Measurements from ENCODE around the gene RAB11FIP3.

RAB11FIP3 gene

DNA sequence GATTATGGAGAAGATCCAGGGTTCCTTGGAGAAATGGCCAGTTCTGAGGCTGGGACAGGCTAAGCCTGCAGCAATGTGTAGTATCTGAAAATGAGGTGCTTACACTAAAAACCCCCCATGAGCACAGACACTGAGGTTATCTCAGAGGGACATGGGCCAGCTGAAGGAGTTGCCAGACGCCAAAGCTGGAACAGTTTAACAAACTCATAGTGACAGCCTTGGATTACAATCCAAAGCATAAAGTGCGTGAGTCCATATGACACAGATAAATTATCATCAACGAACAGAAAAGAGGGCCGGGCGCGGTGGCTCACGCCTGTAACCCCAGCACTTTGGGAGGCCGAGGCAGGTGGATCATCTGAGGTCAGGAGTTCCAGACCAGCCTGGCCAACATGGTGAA, 90.9 kb downstream of the RAB11FIP3 start:
- WGBS = 98% methylated on average over 8 of the region's 8 CpGs
- H2BK15ac ChIP-seq (ENCODE audit: low read depth, poor library complexity, severe bottlenecking) = no peak overlapping the region
- H3K23ac ChIP-seq (ENCODE audit: low read length in 2 of 2) = no peak overlapping the region
- no peak overlapping the region for H2BK5ac ChIP-seq (ENCODE audit: low read depth, low read length, poor library complexity, severe bottlenecking)
- H4K91ac ChIP-seq (ENCODE audit: low read length) = no peak overlapping the region
- H3K36me3 ChIP-seq (ENCODE audit: control insufficient read depth in 1 of 2, insufficient read depth in 2 of 2, low read depth in 1 of 2, low read length in 2 of 2) = peaks cover 44 to 63% of the 10 kb centered on the region in 2 experiments
- no peak overlapping the region for H2AFZ ChIP-seq (ENCODE audit: low read depth, low read length)
- H4K8ac ChIP-seq (ENCODE audit: low read length) = no peak overlapping the region
- H3K79me1 ChIP-seq (replicated peaks; ENCODE audit: low read length, poor library complexity, severe bottlenecking) = peaks cover 6% of the 10 kb centered on the region
- H3K4me1 ChIP-seq (ENCODE audit: control insufficient read depth, insufficient read depth, low read depth, low read length) = peaks cover 7% of the 10 kb centered on the region
- H2BK120ac ChIP-seq (ENCODE audit: low read depth, low read length) = no peak overlapping the region
- no peak overlapping the region for H3K4ac ChIP-seq (ENCODE audit: low read depth in 1 of 2, low read length in 2 of 2)
- no peak overlapping the region for H3K14ac ChIP-seq (ENCODE audit: low read length in 2 of 2)
- no peaks in the 10 kb centered on the region for H3K27me3 ChIP-seq (ENCODE audit: control insufficient read depth in 1 of 2, insufficient read depth in 1 of 2, low read length in 2 of 2)
- H3K27ac ChIP-seq (ENCODE audit: low read length, poor library complexity, severe bottlenecking) = no peak overlapping the region
- no peak overlapping the region for H3K4me3 ChIP-seq (ENCODE audit: insufficient read depth in 1 of 2, low read depth in 1 of 2, low read length in 2 of 2)
- no peak overlapping the region for H2BK12ac ChIP-seq (ENCODE audit: low read length in 2 of 2)
- H3K18ac ChIP-seq (ENCODE audit: low read depth in 1 of 2, low read length in 2 of 2) = no peak overlapping the region
- H3K9me3 ChIP-seq (ENCODE audit: control insufficient read depth, low read length) = no peaks in the 10 kb centered on the region
- no peak overlapping the region for H3K4me2 ChIP-seq (ENCODE audit: low read length, poor library complexity, severe bottlenecking)
- no peak overlapping the region for H3K9ac ChIP-seq (ENCODE audit: low read length)
- no peak overlapping the region for H2AK5ac ChIP-seq (ENCODE audit: low read length, severe bottlenecking)
- DNase-seq = no peak

DNA sequence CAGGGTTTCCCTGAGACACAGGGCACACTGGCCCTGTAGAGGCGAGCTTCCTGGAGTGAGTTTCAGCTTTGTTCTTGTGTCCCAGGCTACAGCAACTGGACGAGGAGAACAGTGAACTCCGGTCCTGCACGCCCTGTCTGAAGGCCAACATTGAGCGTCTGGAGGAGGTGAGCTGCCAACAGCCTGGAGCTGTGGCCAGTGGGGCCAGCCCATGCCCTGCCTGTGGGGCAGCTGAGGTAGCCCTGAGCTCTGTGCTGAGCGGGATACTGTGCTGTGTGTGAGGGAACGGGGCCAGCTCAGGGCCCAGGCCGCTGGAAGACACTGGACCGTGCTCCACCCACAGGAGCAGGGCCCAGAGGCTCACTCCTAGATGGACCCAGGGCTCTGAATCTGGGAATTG, 93.4 kb downstream of the RAB11FIP3 start:
- no peak overlapping the region for H3K14ac ChIP-seq (ENCODE audit: low read length in 2 of 2)

DNA sequence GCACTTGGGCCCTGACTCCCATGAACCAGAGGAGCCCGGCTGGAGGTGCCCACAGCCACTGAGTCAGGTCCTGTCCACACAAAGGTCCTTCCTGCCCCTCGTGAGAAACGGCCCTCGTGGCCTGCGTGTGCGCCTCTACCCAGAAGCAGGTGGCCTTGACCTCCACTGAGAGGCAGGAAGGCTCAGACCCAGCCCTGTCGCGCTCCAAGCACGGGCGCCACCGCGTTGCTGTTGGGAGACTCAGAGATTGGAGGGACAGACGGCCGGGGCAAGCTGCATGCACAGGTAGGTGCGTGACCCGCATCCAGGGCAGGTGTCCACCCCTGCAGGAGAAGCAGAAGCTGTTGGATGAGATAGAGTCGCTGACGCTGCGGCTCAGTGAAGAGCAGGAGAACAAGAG, 94.0 kb downstream of the RAB11FIP3 start:
- Histone ChIP-seq H2AK5ac (ENCODE audit: low read length, severe bottlenecking) (no peak overlapping the region), H3K9me3 (ENCODE audit: control insufficient read depth, low read length) (no peaks in the 10 kb centered on the region), H4K91ac (ENCODE audit: low read length) (no peak overlapping the region), H3K27me3 (ENCODE audit: control insufficient read depth in 1 of 2, insufficient read depth in 1 of 2, low read length in 2 of 2) (no peaks in the 10 kb centered on the region), H2BK120ac (ENCODE audit: low read depth, low read length) (no peak overlapping the region), H2BK5ac (ENCODE audit: low read depth, low read length, poor library complexity, severe bottlenecking) (no peak overlapping the region), H3K79me1 (replicated peaks; ENCODE audit: low read length, poor library complexity, severe bottlenecking) (peaks cover 11% of the 10 kb centered on the region), H2BK15ac (ENCODE audit: low read depth, poor library complexity, severe bottlenecking) (no peak overlapping the region), H3K36me3 (ENCODE audit: control insufficient read depth in 1 of 2, insufficient read depth in 2 of 2, low read depth in 1 of 2, low read length in 2 of 2) (peaks cover 44 to 71% of the 10 kb centered on the region in 2 experiments), H3K4me2 (ENCODE audit: low read length, poor library complexity, severe bottlenecking) (no peak overlapping the region), H3K14ac (ENCODE audit: low read length in 2 of 2) (no peak overlapping the region), H2AFZ (ENCODE audit: low read depth, low read length) (no peak overlapping the region), H3K23ac (ENCODE audit: low read length in 2 of 2) (no peak overlapping the region), H3K4me3 (ENCODE audit: insufficient read depth in 1 of 2, low read depth in 1 of 2, low read length in 2 of 2) (no peak overlapping the region), H3K9ac (ENCODE audit: low read length) (no peak overlapping the region), H3K4me1 (ENCODE audit: control insufficient read depth, insufficient read depth, low read depth, low read length) (peaks cover 7% of the 10 kb centered on the region), H3K18ac (ENCODE audit: low read depth in 1 of 2, low read length in 2 of 2) (no peak overlapping the region), H3K4ac (ENCODE audit: low read depth in 1 of 2, low read length in 2 of 2) (no peak overlapping the region), H2BK12ac (ENCODE audit: low read length in 2 of 2) (no peak overlapping the region), H3K27ac (ENCODE audit: low read length, poor library complexity, severe bottlenecking) (no peak overlapping the region), H4K8ac (ENCODE audit: low read length) (no peak overlapping the region)
- WGBS = 98% methylated on average over 19 of the region's 19 CpGs
- DNase-seq = no peak

More for the DNA sequence above, 93.4 kb downstream of the RAB11FIP3 start:
- Histone ChIP-seq H3K4me2 (ENCODE audit: low read length, poor library complexity, severe bottlenecking) (no peak overlapping the region), H3K79me1 (replicated peaks; ENCODE audit: low read length, poor library complexity, severe bottlenecking) (peaks cover 10% of the 10 kb centered on the region), H2AK5ac (ENCODE audit: low read length, severe bottlenecking) (no peak overlapping the region), H2BK5ac (ENCODE audit: low read depth, low read length, poor library complexity, severe bottlenecking) (no peak overlapping the region), H3K4me1 (ENCODE audit: control insufficient read depth, insufficient read depth, low read depth, low read length) (peaks cover 6% of the 10 kb centered on the region), H2BK12ac (ENCODE audit: low read length in 2 of 2) (no peak overlapping the region), H2BK120ac (ENCODE audit: low read depth, low read length) (no peak overlapping the region), H3K9me3 (ENCODE audit: control insufficient read depth, low read length) (no peaks in the 10 kb centered on the region), H3K27me3 (ENCODE audit: control insufficient read depth in 1 of 2, insufficient read depth in 1 of 2, low read length in 2 of 2) (no peaks in the 10 kb centered on the region), H3K18ac (ENCODE audit: low read depth in 1 of 2, low read length in 2 of 2) (no peak overlapping the region), H3K27ac (ENCODE audit: low read length, poor library complexity, severe bottlenecking) (no peak overlapping the region), H3K4ac (ENCODE audit: low read depth in 1 of 2, low read length in 2 of 2) (peak overlapping the region in 1 of 2 experiments; percentile 7), H3K36me3 (ENCODE audit: control insufficient read depth in 1 of 2, insufficient read depth in 2 of 2, low read depth in 1 of 2, low read length in 2 of 2) (peaks cover 44 to 70% of the 10 kb centered on the region in 2 experiments), H2BK15ac (ENCODE audit: low read depth, poor library complexity, severe bottlenecking) (no peak overlapping the region), H4K8ac (ENCODE audit: low read length) (no peak overlapping the region), H3K9ac (ENCODE audit: low read length) (no peak overlapping the region), H4K91ac (ENCODE audit: low read length) (peak overlapping the region; percentile 8), H3K4me3 (ENCODE audit: insufficient read depth in 1 of 2, low read depth in 1 of 2, low read length in 2 of 2) (no peak overlapping the region), H3K23ac (ENCODE audit: low read length in 2 of 2) (no peak overlapping the region), H2AFZ (ENCODE audit: low read depth, low read length) (no peak overlapping the region)
- 96% methylated on average over 9 of the region's 9 CpGs for WGBS
- no peak for DNase-seq

DNA sequence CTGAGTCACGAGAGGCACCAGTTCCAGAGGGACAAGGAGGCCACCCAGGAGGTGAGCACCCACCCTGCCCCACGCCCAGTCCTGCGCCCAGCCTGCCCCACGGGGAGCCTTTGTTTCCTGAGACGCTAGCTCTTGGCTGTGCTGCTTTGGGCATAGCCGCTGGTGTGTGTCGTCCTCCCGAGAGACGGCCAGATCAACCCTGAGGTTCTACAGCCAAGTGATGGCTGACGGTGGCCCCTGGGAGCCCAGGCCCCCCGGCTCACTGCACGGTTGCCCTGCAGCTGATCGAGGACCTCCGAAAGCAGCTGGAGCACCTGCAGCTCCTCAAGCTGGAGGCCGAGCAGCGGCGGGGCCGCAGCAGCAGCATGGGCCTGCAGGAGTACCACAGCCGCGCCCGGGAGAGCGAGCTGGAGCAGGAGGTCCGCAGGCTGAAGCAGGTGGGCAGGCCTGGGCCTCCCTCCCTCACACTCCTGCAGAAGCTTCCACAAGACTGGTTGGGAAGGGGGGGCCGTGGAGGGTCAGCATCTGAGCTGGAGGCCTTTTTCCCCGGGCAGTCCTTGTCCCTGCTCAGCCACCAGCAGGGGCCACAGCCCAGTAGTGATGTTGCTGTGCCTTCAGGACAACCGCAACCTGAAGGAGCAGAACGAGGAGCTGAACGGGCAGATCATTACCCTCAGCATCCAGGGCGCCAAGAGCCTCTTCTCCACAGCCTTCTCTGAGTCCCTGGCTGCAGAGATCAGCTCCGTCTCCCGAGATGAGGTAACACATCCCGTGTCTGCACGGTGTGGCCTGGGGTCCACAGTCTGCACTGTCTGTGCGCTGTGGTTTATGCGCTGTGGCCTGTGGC, 94.6 kb downstream of the RAB11FIP3 start:
- no peak overlapping the region for H3K9ac ChIP-seq (ENCODE audit: low read length)
- no peak for DNase-seq
- peaks cover 11% of the 10 kb centered on the region for H3K4me1 ChIP-seq (ENCODE audit: control insufficient read depth, insufficient read depth, low read depth, low read length)
- no peak overlapping the region for H2AK5ac ChIP-seq (ENCODE audit: low read length, severe bottlenecking)
- peaks cover 13% of the 10 kb centered on the region for H3K79me1 ChIP-seq (replicated peaks; ENCODE audit: low read length, poor library complexity, severe bottlenecking)
- no peak overlapping the region for H2BK120ac ChIP-seq (ENCODE audit: low read depth, low read length)
- WGBS = 97% methylated on average over 35 of the region's 35 CpGs
- H2BK12ac ChIP-seq (ENCODE audit: low read length in 2 of 2) = no peak overlapping the region
- no peak overlapping the region for H3K27ac ChIP-seq (ENCODE audit: low read length, poor library complexity, severe bottlenecking)
- H3K14ac ChIP-seq (ENCODE audit: low read length in 2 of 2) = no peak overlapping the region
- H3K18ac ChIP-seq (ENCODE audit: low read depth in 1 of 2, low read length in 2 of 2) = no peak overlapping the region
- H3K23ac ChIP-seq (ENCODE audit: low read length in 2 of 2) = no peak overlapping the region
- H4K91ac ChIP-seq (ENCODE audit: low read length) = no peak overlapping the region
- H4K8ac ChIP-seq (ENCODE audit: low read length) = no peak overlapping the region
- H2BK5ac ChIP-seq (ENCODE audit: low read depth, low read length, poor library complexity, severe bottlenecking) = no peak overlapping the region
- no peaks in the 10 kb centered on the region for H3K9me3 ChIP-seq (ENCODE audit: control insufficient read depth, low read length)
- H3K4ac ChIP-seq (ENCODE audit: low read depth in 1 of 2, low read length in 2 of 2) = no peak overlapping the region
- H3K4me2 ChIP-seq (ENCODE audit: low read length, poor library complexity, severe bottlenecking) = no peak overlapping the region
- no peaks in the 10 kb centered on the region for H3K27me3 ChIP-seq (ENCODE audit: control insufficient read depth in 1 of 2, insufficient read depth in 1 of 2, low read length in 2 of 2)
- H2BK15ac ChIP-seq (ENCODE audit: low read depth, poor library complexity, severe bottlenecking) = no peak overlapping the region
- H3K36me3 ChIP-seq (ENCODE audit: control insufficient read depth in 1 of 2, insufficient read depth in 2 of 2, low read depth in 1 of 2, low read length in 2 of 2) = peaks cover 45 to 73% of the 10 kb centered on the region in 2 experiments
- no peak overlapping the region for H3K4me3 ChIP-seq (ENCODE audit: insufficient read depth in 1 of 2, low read depth in 1 of 2, low read length in 2 of 2)
- H2AFZ ChIP-seq (ENCODE audit: low read depth, low read length) = no peak overlapping the region

All from mesenchymal stem cell (in vitro differentiated cells and primary cell).